Ammon's horn (tissue), 1 donor: ENCODE measurements around the gene FILIP1.
"Not testable (repeated sequence)": the region's sequence is repeated elsewhere in the genome, so short reads cannot be mapped to it uniquely, and the experiment has no call there.

Experiments
- DNase-seq: peaks from one replicate; pipeline ENCODE4 v3.0.0-alpha.2; 2016; ENCODE audit warnings: low spot score

FILIP1 gene

GRCh38 chr6:75450903-75451302 is 42.7 kb downstream of the FILIP1 start:
- DNase-seq = no peak

GRCh38 chr6:75449630-75450206 is 43.9 kb downstream of the FILIP1 start:
- DNase-seq = no peak

DNA sequence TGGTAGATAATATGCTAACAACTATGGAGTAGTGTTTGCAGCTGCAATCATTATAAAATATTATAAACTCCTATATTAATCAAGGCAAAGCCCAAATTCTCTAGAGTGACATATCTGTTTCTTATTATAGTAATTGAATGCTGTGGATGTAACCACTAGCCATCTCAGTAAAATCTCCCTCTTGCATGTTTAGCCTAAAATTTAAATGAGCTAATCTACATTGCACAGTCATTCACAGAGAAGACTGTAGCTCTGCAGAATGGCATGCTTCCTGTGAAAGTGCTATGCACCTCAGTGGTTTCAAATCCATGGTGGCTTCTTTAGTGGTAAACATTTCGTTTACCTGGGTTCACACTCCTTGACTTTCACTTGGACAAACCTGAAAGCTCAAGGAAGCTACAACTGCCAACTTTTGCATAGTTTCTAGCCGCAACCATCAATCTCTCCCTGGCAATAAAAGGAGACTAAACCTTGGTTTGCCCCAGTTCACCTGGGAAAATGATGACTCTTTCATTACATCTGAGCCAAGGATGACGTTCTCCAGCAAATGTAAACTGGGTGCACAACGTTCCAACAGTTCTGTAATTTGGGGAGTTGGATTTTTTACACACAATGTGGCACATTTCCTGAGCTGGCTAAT is 47.2 kb downstream of the FILIP1 start:
- DNase-seq = no peak

DNA sequence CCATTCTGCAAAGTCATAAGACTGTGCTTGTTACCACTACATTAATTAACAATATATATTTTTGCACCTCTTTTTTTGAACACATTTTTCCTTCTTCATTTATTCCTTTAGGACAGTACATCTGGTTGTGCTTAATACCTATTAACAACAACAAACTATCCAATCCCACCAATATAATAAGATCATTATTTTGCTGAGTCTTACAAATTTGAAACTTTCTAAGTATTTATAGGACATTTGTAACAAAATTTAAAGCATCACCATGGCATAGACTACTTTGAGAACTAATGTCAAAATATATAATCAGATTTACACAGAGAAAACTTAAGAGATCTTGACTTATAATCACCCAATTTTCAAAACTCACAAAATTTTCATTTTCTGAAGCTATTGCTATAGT is 47.9 kb downstream of the FILIP1 start:
- DNase-seq = no peak

DNA sequence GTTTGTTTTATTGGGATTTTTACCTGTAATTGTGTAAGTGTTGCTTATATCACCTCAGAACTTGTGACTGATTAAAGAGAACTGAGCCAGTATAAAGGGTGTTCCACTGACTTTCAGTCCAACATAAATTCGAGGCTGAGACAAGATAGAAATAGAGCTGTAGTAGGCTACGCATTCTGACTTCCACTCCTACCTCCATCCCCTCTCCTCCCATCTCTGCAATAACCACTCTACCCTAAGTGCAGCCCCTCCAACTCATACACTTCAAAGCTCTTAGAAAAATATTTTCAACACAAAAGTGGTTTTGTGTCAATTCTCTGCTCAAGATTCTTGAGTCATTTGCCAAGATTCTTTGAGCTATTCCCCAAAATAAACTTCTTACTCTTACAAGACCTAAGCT is 48.7 kb downstream of the FILIP1 start:
- DNase-seq = no peak

- DNase-seq = not testable (repeated sequence)
Measured at GRCh38 chr6:75441883-75442282, 51.7 kb downstream of the FILIP1 start.

- DNase-seq = not testable (repeated sequence)
Measured at GRCh38 chr6:75441479-75441878, 52.1 kb downstream of the FILIP1 start.

DNA sequence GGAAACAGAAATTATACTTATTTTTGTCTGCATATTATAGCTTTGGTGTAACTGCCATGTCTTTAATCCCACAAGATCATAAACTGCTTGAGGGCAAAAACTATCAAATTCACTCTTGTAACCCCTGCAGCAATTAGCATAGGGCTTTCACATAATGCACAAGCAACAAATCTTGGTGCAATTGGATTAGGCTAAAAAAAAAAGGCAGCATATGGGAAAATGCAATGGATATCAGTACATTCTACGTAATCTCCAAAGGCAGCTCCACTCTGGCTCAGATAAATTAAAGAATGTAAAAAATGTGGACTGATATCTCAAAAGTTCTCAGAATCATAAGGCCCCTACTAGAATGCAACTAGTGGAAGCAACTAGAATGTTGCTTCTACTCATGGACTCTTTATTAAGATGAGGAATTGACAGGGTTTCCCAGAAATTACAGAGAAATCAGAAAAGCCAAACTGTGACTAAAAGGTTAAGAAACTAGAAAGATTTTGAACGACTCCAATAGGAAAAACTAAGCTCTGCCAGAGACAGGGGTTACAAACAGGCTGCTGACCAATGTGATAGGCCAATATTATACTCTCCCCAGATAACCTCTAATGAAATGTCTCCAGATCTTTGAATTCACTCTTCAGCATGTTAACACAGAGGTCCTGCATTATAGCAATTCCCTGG is 55.0 kb downstream of the FILIP1 start:
- DNase-seq = no peak

- DNase-seq = no peak
Measured at GRCh38 chr6:75438013-75438431, 55.6 kb downstream of the FILIP1 start.

GRCh38 chr6:75437421-75437891 is 56.1 kb downstream of the FILIP1 start:
- DNase-seq = no peak

DNA sequence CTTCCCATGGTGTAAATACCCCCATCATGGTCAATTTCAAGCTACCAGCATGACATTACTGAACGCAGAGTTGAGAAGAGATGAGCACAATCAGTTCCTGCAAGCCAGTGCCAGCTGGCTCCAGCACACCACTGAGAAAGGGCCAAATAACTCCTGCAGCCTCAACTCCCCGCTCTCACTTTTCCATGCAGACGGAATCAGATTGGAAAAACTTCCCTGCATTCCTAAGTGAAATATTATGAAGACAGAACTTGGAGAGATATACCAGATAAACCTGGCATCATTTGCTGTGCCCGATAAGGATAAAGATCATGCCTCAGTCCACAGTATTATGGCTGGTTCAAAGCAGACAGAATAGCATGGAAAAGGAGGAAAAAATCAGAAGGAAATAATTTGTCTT is 56.7 kb downstream of the FILIP1 start:
- DNase-seq = peak; percentile 21

- DNase-seq = not testable (repeated sequence)
Measured at GRCh38 chr6:75432809-75433208, 60.8 kb downstream of the FILIP1 start.

- DNase-seq = no peak
Measured at GRCh38 chr6:75431379-75431778, 62.2 kb downstream of the FILIP1 start.

GRCh38 chr6:75430631-75431325 is 62.8 kb downstream of the FILIP1 start:
- no peak for DNase-seq

DNA sequence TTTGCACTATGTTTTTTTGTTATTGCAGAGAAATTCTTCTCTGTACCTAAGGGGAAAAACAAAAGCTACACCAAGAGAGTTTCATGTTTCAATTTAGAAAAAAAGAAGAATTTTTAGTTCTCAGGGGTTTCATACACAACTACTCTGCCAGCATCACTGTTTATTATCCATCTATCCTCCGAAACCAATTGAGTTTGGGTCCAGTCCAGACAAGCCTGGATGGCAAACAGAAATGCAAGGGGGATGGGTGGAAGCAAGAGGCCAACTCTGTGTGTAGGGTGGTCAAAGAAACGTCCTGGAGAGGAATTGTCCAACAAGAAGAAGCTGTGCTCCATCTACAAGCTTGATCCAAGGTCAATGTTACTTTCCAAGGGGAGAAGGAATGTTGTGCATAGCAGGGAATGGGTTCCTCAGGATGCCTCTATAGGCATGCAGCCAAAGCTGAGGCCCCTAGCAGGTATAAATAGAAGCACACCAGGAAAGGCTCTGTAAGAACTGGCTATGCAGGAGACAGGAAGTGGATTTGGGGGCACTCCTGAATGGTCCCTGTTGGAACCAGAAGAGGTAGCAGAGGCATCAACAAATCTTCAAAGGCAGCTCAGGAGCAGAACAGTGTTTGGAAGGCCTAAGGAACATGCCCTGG is 64.4 kb downstream of the FILIP1 start:
- DNase-seq = no peak

- DNase-seq = no peak
Measured at GRCh38 chr6:75428204-75428603, 65.4 kb downstream of the FILIP1 start.

DNA sequence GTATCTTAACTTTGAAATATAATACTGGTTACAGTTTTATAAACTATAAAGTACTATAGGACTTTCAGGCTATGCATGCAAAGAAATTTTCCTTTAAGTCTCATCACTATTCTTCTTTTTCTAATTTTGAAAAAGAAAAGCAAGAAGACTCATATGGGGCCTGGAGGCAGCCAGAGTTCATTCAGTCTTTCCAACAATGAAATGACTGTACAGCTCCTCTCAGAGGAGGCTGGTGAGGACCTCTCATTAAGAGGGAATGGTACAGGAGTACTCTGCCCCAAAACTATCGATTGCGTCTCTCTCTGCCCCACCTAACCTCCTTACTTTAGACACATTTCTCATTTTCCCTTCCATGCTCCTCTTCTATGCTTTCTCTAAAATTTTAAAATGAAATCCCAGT is 66.3 kb downstream of the FILIP1 start:
- DNase-seq = no peak

DNA sequence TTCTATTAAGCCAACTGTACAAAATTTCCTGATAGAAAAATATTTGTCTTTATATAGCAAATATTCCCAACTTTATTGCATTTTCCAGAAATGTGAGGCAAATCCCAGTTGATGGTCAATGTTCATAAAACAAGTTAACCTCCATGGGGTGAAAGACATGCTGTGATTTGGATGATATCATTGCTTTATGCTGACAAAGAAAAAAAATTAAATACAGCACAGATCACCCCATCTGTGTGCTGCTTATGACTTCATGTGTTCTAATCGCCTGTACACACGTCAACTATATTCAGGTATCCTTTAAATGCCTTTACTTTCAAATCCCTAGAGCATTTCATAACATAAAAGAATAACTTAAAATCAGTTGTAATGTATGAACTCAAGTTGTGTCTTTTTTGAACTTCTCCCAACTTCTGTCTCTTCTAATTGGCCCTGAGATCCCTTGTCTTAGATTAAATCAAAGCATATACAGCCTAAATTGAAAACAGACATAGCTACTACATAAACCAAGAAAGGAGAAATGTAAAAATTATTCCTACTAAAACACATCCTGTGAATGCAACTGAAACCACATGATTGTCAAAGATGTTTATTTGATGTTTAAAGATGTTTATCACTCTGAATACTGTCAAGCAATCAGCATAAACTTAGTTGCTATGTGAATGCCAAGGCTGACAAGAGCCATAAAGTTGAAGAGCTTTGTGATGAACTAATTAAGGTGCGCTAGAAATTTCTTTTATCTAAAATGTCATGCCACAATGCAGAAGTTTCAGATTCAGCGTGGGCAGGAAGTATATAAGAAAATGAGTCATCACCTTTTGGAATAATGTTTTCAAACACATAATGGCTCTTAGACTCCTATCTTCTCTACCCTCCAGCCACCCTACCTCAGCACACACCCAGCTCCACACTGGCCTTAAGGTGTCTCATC is 68.7 kb downstream of the FILIP1 start:
- no peak for DNase-seq

GRCh38 chr6:75423386-75423785 is 70.2 kb downstream of the FILIP1 start:
- DNase-seq = no peak

DNA sequence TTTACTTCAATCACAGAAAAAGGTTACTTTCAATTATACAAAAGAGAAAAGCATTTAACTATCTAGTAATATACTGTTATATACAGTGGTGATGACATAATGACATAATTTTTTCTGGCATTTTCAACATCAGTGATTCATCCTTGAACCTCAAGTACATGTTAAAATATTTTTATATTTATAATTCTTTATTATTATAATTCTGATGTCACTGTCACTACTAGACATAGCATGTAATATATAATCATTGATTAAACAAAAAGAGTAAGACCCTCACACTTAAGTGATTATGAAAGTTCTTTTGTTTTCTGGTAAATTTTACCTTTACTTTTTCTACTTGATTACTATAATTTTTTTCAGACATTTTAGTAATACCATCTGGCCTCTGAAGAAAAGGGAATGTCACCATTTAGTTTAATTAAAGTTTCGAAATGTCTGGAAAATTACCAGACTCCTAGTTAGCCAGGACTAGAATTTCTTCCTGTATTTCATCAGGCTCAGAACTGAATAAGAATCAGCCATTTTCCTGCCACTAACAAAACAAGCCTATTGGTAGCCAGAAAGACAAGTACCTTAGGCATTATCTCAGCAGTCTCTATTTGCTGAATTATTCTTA is 71.5 kb downstream of the FILIP1 start:
- no peak for DNase-seq
